NK-92 (cell line): ENCODE measurements around the gene GLA.
A peak's percentile ranks its signal among the peaks of the same experiment; 100 is the strongest.

ENCODE experiments used
- DNase-seq: peaks from one replicate; lab custom pipeline; 2025; ENCODE audit not compliant: unreplicated experiment; lab: John Stamatoyannopoulos, UW

The GLA gene

DNA sequence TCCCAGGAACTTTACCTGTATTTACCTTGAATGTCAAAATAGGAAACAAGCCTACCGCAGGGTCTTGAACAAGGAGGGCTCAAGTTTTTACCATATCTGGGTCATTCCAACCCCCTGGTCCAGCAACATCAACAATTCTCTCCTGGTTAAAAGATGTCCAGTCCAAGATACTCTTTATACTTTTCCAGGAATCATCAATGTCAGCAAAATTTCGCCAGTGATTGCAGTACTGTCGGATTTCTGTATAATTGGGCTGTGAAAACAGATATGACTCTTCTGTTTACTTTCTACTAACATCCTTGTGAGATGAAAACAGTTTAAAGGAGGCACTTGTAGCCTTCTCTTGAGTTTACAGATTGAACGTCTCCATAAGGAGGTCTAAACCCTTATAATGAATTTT, 9.0 kb downstream of the GLA start:
- DNase-seq = no peak

DNA sequence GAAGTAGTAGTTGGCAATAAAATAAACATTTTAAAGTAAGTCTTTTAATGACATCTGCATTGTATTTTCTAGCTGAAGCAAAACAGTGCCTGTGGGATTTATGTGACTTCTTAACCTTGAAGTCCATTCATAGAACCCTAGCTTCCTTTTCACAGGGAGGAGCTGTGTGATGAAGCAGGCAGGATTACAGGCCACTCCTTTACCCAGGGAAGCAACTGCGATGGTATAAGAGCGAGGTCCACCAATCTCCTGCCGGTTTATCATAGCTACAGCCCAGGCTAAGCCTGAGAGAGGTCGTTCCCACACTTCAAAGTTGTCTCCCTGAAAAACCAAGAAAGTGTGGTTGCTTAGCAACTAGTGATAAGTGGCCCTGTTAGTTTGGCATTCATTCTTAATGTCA, 9.9 kb downstream of the GLA start:
- no peak for DNase-seq

DNA sequence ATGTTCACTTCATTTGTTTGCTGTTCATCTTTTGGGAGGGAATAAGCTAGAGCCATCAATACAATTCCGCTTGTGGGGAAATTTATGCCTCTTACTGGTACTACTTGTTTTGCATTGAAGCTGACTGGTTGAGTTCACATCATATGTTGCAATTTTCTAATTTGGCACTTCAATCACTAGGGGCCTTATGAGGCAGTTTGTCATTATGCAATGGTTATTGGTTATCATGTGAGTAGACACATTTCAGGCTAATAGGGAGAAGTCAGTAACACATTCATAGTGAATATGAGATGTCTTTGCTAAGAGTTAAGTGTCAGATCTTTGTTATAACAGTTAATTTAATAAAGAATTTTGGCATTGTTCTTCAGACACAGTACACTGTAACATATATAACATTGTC, 11.9 kb downstream of the GLA start:
- no peak for DNase-seq

- no peak for DNase-seq
These were observed 13.4 kb downstream of the GLA start for GRCh38 chrX:101394372-101394771.

DNA sequence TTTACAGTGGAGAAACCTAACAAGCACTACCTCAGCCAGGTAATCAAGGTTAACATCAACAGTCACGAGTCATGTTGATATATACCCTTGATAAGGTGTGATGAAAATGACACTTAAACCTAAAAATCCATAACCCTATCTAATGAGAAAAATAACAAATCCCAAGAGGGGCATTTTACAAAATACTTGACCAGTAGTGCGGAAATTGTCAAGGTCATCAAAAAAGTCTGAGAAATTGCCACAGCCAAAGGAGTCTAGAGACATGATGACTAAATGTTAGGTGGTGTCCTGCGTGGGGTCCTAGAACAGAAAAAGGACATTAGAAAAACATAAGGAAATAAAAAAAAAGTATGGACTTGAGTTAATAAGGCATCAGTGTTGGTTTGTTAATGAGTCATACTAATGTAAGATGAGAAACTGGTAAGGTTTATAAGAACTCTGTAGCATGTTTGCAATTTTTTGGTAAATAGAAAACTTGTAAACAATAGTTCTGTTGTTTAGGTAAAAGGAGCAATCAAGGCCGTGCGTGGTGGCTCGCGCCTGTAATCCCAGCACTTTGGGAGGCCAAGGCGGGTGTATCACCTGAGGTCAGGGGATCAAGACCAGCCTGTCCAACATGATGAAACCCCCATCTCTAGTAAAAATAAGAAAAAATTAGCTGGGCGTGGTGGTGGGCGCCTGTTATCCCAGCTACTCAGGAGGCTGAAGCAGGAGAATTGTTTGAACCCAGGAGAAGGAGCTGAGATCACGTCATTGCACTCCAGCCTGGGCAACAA, 14.0 kb downstream of the GLA start:
- no peak for DNase-seq

DNA sequence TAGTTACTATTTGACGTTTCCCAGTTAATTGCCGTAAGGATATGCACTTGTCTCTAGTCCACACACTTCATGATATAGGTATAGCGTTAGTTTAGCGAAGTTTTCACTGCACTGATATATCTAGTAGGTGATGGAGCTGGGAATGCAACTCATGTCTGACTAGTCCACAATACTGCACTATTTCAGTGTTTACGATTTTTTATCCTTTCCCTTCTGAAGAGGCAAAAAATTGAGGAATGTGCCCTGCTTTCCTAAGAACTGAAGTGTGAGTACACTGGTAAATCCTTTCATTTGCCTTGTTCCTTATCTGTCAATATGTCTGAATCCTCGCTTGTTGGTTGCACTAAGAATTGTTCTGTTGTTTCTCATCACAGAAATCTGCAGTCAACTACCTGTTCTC, 15.9 kb downstream of the GLA start:
- no peak for DNase-seq

DNA sequence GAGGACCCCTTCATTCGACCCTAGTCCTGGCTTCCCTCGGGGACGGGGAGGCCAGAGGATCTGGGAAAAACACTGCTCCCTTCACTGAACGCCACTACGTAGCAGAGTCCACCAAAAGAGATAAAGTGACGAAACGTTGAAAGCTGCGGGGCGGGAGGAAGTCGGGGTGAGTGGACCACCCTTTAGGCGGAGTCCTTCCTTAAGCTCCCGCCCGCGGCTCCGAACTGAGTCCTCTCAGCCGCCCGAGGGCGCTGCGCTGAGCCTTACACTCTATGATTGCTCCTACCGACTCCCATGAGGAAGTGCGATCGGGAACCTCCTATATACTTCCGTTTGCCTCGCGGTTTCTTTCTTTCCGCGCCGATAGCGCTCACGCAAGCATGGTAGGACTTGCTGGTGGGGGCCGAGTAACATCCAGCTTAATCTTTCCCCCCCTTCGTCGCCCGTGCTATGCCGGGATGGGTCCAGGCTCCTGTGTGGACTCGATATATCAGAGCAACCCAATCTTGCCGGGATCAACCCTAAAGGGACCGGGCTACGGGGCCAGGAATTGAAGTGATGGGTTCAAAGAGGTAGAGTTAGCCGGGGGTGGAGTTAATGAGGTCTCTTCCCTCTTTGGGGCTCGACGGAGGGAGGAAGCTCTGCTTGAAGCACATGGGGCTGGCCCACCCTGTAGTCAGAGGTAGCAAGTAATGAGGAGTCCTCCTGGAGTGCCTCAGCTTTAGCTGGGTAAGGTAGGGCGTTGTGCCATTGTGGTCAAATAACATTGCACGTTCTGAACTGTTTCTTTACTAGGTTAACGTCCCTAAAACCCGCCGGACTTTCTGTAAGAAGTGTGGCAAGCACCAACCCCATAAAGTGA, 16.8 kb downstream of the GLA start, which contains the start of gene RPL36A:
Gene RPL36A, plus strand, starts transcription at position 348 of the 862 bp plus-strand sequence. Its CDS starts 33 bp downstream, at position 381.
- peak; percentile 1 for DNase-seq

GRCh38 chrX:101388604-101389003, 19.1 kb downstream of the GLA start:
- DNase-seq = no peak

DNA sequence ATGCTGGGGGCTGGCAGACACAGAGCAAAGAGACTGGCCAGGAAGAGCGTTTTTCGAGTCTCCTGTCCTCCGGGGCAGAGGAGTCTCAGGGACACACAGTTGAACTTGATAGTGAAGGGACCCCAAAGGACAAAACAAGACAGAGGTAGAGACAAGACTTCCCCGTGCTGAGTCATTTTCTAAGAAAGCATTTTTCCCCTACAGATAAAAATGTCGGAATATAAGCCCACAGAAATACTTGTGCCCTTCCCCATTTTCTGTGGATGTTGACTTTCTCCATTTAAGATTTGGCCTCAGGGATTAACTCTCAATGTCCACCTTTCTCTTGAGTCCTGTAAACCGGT, 21.2 kb downstream of the GLA start:
- DNase-seq = no peak

DNA sequence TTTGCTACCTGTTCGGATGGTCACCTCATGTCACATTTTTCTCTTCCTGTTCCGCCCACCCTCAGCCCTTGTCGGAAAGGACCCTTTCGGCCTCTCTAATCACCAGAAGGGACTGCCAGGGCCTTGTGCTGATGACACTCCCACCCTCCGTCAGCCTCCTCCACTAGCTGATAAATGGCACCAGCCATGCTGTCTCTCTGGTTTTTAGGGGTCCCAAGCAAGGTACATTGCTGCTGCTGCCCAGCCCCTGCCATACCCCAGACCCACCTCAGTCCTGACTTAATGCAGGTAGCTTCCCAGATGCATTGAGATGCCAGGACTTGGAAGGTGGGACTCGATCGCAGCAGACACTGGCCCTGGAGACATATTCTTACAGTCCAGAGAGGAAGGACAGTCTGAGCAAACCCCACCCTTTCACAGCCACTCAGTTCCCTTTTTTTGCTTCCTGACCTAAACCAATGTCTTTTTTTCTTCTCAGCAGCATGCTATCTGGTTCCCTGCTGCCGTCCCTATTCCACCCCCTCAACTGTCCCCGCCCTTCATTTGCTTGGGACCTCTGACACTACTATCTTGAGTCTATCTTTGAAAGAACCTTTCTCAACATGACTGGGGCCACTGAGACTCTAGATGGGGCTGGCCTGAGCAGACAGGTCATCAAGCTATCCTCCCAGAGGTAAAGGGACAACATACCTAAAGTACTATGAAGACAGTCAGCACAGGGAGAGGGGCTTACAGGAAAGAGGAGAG, 21.8 kb downstream of the GLA start, which contains the start of gene BTK:
Gene BTK, minus strand, starts transcription at position 397 of the 747 bp plus-strand sequence. CDS start 10,907 bp downstream, outside the sequence.
- DNase-seq = no peak

GRCh38 chrX:101385026-101385684, 22.6 kb downstream of the GLA start:
- no peak for DNase-seq

DNA sequence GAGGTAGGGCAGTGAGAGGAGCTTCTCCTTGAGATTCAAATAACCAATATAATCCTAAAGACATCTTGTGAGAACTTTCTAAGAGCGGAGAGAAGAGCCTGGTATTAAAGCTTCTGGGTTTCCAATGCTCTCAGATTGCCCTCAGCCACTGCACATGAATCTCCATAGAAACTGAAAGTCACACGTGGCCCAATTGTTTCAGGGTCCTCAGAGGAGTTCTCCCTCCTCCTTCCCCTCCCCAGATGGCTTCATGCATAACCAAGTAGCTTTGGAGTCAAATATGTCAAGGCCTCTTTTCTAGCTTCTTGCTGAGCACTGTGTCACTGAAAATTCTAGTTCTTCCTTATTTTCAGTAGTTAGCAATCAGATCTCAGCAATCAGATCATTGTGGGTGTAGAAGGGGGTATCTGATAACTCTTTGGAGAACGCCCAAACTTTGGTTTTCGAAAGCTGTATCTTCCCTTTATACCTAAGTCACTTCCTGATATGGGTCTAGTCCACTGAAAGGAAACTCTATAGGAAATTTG, 24.0 kb downstream of the GLA start:
- DNase-seq = no peak

GRCh38 chrX:101377547-101377946, 30.2 kb downstream of the GLA start:
- no peak for DNase-seq

GRCh38 chrX:101370888-101371504, 36.7 kb downstream of the GLA start:
- no peak for DNase-seq

DNA sequence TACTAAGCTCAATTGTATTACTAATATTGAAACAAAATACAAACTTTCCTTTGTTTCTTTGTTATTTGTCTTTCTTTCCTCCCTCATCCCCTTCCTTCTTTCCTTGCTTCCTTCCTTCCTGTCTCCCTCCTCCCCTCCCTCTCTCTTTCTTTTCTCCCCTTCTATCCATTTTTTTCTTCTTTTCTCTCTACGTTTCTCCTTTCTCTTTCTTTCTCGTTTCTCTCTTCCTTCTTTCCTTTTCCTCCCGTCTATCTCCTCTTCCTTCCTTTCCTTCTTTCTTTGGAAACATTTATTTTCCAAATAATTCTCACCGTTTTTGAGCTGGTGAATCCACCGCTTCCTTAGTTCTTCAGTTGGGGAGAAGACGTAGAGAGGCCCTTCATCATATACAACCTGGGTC, 38.0 kb downstream of the GLA start:
- DNase-seq = no peak

GRCh38 chrX:101368800-101369199, 38.9 kb downstream of the GLA start:
- no peak for DNase-seq

GRCh38 chrX:101365301-101365795, 42.4 kb downstream of the GLA start:
- no peak for DNase-seq

DNA sequence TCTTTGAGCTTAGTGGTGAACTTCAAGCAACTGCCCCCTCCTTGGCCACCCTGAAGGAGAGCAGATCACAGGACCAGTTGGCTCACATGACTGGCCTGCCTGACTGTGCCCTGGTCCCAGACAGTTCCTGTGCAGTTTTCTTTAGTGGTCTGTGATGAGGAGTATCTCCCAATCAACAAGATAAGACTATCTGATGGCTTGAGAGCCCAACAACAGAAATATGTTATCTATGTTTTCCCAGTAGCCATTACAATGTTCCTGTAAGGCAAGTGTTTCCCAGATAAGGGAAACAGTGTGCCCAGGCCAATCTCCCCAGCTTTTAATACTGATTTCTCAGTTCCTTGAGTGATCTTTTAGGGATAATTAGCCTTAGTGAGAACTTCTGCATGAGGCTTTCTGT, 45.0 kb downstream of the GLA start:
- DNase-seq = no peak

GRCh38 chrX:101362116-101362515, 45.6 kb downstream of the GLA start:
- DNase-seq = no peak

DNA sequence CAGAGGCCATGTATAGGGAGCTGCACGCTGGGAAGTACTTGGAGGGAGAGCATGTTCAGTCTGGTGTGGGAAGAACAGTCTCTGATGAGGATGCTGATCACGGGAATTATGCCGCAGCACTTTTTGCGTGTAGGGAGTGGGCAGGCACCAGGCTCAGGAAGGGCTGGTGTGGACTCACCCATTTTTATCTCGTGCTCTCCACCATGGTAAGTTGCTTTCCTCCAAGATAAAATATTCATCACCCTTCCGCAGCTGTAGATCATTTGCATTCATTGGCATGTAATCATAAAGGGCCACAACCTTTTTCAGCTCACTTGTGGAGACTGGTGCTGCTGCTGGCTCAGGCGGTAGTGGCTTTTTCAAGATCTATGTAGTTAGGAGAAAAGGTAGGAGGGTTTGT, 47.3 kb downstream of the GLA start:
- no peak for DNase-seq
